Bronchial epithelial cell (primary cell): ENCODE measurements around the gene DBN1. TPM values are rescaled to one million over a fixed set of nuclear protein-coding genes. Genes with fewer than 3 reads are reported as not detected.

Source experiments
- DNase-seq: peaks from one replicate; pipeline ENCODE4 v3.0.0-alpha.2; 2010; ENCODE audit warnings: low read depth
- FAIRE-seq: peaks from 2 replicates; lab custom pipeline; 2011; peaks lifted over from hg19 to GRCh38; lab: Jason Lieb, UNC
- H3K27me3 ChIP-seq: 2 replicates; pipeline ENCODE4 v1.5.1; 2011; ENCODE audit warnings: low read length; ENCODE audit not compliant: control insufficient read depth, insufficient read depth
- H3K36me3 ChIP-seq: 2 replicates; pipeline ENCODE4 v1.5.1; 2011; ENCODE audit warnings: low read length; ENCODE audit not compliant: control insufficient read depth, insufficient read depth
- H3K4me3 ChIP-seq: 2 replicates; pipeline ENCODE4 v1.5.1; 2011; ENCODE audit warnings: mild to moderate bottlenecking, low read depth, low read length, control low read depth
- CTCF ChIP-seq: IDR thresholded peaks from 2 replicates; pipeline ENCODE4 v1.5.1; 2011; ENCODE audit warnings: mild to moderate bottlenecking, moderate library complexity, low read length, control low read depth, inconsistent platforms; ENCODE audit not compliant: insufficient read depth, severe bottlenecking
- total RNA-seq: library from RNA; depleted of rRNA; stranded (reverse); fragments of >200 nt; gene quantifications from 2 replicates; pipeline ENCODE4 v1.2.1, GENCODE V29; 2014

The DBN1 gene
- total RNA-seq, 1 donor from 2014 or later = 58.7 TPM

- Histone ChIP-seq H3K4me3 (peak overlapping the region; percentile 64), H3K36me3 (peaks cover 14% of the 10 kb centered on the region), H3K27me3 (no peaks in the 10 kb centered on the region)
- TF ChIP-seq CTCF = peak; percentile 79
- FAIRE-seq (no peak), DNase-seq (peak; percentile 71)
Measured at GRCh38 chr5:177454397-177455035, 18.9 kb downstream of the DBN1 start.

- Histone ChIP-seq H3K4me3 (peak overlapping the region; percentile 64), H3K27me3 (no peaks in the 10 kb centered on the region), H3K36me3 (peaks cover 11% of the 10 kb centered on the region)
- no peak for FAIRE-seq
- TF ChIP-seq CTCF = no peak
- DNase-seq = no peak
Measured at GRCh38 chr5:177453852-177454396, 19.5 kb downstream of the DBN1 start.

GRCh38 chr5:177452688-177453638, 20.5 kb downstream of the DBN1 start:
- peak; percentile 5 for TF ChIP-seq CTCF
- peaks cover 2% of the 10 kb centered on the region for H3K36me3 ChIP-seq
- no peaks in the 10 kb centered on the region for H3K27me3 ChIP-seq
- FAIRE-seq (no peak), DNase-seq (no peak)
- no peak overlapping the region for H3K4me3 ChIP-seq

GRCh38 chr5:177450667-177451424, 22.6 kb downstream of the DBN1 start:
- Histone ChIP-seq H3K4me3 (no peak overlapping the region), H3K36me3 (no peaks in the 10 kb centered on the region), H3K27me3 (no peaks in the 10 kb centered on the region)
- no peak for TF ChIP-seq CTCF
- DNase-seq (no peak), FAIRE-seq (no peak)

- FAIRE-seq (no peak), DNase-seq (peak; percentile 58)
- no peaks in the 10 kb centered on the region for H3K27me3 ChIP-seq
Measured at GRCh38 chr5:177449140-177450061, 24.0 kb downstream of the DBN1 start.

More at GRCh38 chr5:177449140-177450061, 24.0 kb downstream of the DBN1 start:
- Histone ChIP-seq H3K4me3 (no peak overlapping the region), H3K36me3 (no peaks in the 10 kb centered on the region)
- TF ChIP-seq CTCF = no peak
